Activated T-helper 1 cell treated with anti-CD3 and anti-CD28 coated beads, Interleukin-2, amount 50 U/mL, for 16 hours (primary cell): ENCODE data around the gene IL2RA.

Source experiments
- DNase-seq, 2 donors: peaks; one replicate each; pipeline ENCODE4 v3.0.0-alpha.2; 2020; ENCODE audit warnings: low read depth in 1 of 2, low spot score in 1 of 2

The IL2RA gene

GRCh38 chr10:5988336-5988920 lies 73.7 kb downstream of the IL2RA start:
- no peak for DNase-seq

GRCh38 chr10:5987747-5988146 lies 74.4 kb downstream of the IL2RA start:
- DNase-seq = no peak

GRCh38 chr10:5985029-5985428 lies 77.1 kb downstream of the IL2RA start:
- DNase-seq = no peak

GRCh38 chr10:5983774-5984173 lies 78.4 kb downstream of the IL2RA start:
- DNase-seq = no peak

GRCh38 chr10:5981529-5981928 lies 80.6 kb downstream of the IL2RA start:
- no peak for DNase-seq

- DNase-seq = no peak
Measured at GRCh38 chr10:5978230-5978489, 84.0 kb downstream of the IL2RA start.

- DNase-seq = peak; percentile 57 to 80
Measured at GRCh38 chr10:5977471-5978229, 84.5 kb downstream of the IL2RA start, which contains the start of gene IL15RA. Gene IL15RA (minus strand): TSS chr10:5977543. CDS start chr10:5977492, 51 bp downstream.

- DNase-seq = peak in 1 of 2 donors; percentile 19
Measured at GRCh38 chr10:5976512-5977470, 85.4 kb downstream of the IL2RA start.

- DNase-seq = peak in 1 of 2 donors; percentile 39
Measured at GRCh38 chr10:5975641-5976473, 86.3 kb downstream of the IL2RA start.

GRCh38 chr10:5973069-5973468 lies 89.1 kb downstream of the IL2RA start:
- DNase-seq = no peak

- no peak for DNase-seq
Measured at GRCh38 chr10:5971886-5972285, 90.3 kb downstream of the IL2RA start.

GRCh38 chr10:5971315-5971832 lies 90.8 kb downstream of the IL2RA start:
- no peak for DNase-seq

- no peak for DNase-seq
Measured at GRCh38 chr10:5970527-5970926, 91.6 kb downstream of the IL2RA start.

GRCh38 chr10:5970066-5970465 lies 92.1 kb downstream of the IL2RA start:
- DNase-seq = no peak

- DNase-seq = no peak
Measured at GRCh38 chr10:5968681-5969453, 93.3 kb downstream of the IL2RA start.

GRCh38 chr10:5968037-5968680 lies 94.0 kb downstream of the IL2RA start:
- no peak for DNase-seq

- no peak for DNase-seq
Measured at GRCh38 chr10:5965266-5965665, 96.9 kb downstream of the IL2RA start.

GRCh38 chr10:5964736-5965135 lies 97.4 kb downstream of the IL2RA start:
- no peak for DNase-seq

- no peak for DNase-seq
Measured at GRCh38 chr10:5963591-5963990, 98.6 kb downstream of the IL2RA start.

GRCh38 chr10:5963071-5963470 lies 99.1 kb downstream of the IL2RA start:
- no peak for DNase-seq
